Panc1 (cell line): ENCODE measurements around the gene WDR31.

Experiments used
- POLR2AphosphoS5 ChIP-seq: IDR thresholded peaks from 2 replicates; pipeline ENCODE4 v1.6.1; 2012; ENCODE audit warnings: mild to moderate bottlenecking, low read depth, low read length, moderate library complexity
- TF ChIP-seq, protein P1 (sequence below), 2 experiments: IDR thresholded peaks; 2 replicates each; pipeline ENCODE4 v1.6.1; 2011 to 2012; ENCODE audit warnings: low read depth in 2 of 2, control low read depth in 1 of 2, low read length in 1 of 2, mild to moderate bottlenecking in 1 of 2, moderate library complexity in 1 of 2; ENCODE audit not compliant: insufficient read depth in 1 of 2
- TF ChIP-seq, protein P2 (sequence below): fragments of 450-650 bp; IDR thresholded peaks from 2 replicates; pipeline ENCODE4 v1.5.1; 2017; ENCODE audit warnings: mild to moderate bottlenecking

DNA sequence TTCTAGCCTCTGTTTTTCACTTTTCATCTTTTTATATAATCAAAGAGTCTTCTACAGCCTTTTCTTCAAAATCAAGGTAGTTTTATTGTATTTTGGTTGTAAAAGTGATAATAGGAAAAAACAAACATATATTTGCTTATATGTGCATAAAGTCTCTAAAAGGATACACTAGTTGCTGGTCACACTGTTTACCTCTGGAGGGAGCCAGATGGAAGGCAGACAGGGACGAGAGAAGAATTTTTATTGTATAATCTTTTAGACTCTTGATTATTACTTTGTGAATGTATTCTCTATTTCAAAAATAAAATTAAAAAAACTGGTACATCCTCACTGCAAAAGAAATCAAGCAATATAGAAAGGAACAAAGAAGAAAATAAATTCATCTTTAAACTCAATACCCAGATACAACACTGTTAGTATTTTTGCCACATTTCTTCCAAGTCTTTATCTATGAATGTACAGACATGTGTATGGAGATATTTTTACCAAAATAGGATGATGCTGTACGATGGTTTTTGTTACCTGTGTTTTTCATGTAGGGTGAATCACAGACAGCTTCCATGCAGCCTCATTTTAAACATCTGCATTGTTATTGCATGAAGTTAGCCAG is 30.8 kb downstream of the WDR31 start:
- TF ChIP-seq, protein P1, sequence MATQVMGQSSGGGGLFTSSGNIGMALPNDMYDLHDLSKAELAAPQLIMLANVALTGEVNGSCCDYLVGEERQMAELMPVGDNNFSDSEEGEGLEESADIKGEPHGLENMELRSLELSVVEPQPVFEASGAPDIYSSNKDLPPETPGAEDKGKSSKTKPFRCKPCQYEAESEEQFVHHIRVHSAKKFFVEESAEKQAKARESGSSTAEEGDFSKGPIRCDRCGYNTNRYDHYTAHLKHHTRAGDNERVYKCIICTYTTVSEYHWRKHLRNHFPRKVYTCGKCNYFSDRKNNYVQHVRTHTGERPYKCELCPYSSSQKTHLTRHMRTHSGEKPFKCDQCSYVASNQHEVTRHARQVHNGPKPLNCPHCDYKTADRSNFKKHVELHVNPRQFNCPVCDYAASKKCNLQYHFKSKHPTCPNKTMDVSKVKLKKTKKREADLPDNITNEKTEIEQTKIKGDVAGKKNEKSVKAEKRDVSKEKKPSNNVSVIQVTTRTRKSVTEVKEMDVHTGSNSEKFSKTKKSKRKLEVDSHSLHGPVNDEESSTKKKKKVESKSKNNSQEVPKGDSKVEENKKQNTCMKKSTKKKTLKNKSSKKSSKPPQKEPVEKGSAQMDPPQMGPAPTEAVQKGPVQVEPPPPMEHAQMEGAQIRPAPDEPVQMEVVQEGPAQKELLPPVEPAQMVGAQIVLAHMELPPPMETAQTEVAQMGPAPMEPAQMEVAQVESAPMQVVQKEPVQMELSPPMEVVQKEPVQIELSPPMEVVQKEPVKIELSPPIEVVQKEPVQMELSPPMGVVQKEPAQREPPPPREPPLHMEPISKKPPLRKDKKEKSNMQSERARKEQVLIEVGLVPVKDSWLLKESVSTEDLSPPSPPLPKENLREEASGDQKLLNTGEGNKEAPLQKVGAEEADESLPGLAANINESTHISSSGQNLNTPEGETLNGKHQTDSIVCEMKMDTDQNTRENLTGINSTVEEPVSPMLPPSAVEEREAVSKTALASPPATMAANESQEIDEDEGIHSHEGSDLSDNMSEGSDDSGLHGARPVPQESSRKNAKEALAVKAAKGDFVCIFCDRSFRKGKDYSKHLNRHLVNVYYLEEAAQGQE (IDR thresholded peaks at IDR 0.05; ENCODE audit: insufficient read depth in 1 of 2, low read depth in 2 of 2, low read length in 1 of 2), result no peak
- TF ChIP-seq, protein P2, sequence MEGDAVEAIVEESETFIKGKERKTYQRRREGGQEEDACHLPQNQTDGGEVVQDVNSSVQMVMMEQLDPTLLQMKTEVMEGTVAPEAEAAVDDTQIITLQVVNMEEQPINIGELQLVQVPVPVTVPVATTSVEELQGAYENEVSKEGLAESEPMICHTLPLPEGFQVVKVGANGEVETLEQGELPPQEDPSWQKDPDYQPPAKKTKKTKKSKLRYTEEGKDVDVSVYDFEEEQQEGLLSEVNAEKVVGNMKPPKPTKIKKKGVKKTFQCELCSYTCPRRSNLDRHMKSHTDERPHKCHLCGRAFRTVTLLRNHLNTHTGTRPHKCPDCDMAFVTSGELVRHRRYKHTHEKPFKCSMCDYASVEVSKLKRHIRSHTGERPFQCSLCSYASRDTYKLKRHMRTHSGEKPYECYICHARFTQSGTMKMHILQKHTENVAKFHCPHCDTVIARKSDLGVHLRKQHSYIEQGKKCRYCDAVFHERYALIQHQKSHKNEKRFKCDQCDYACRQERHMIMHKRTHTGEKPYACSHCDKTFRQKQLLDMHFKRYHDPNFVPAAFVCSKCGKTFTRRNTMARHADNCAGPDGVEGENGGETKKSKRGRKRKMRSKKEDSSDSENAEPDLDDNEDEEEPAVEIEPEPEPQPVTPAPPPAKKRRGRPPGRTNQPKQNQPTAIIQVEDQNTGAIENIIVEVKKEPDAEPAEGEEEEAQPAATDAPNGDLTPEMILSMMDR, result peak; percentile 65; the same call in 1 of the 2 replicates
- TF ChIP-seq POLR2AphosphoS5, result no peak
